ENCODE data around the gene SERPINA4. TPM values are rescaled to one million over a fixed set of nuclear protein-coding genes. Genes with fewer than 3 reads are reported as not detected.

The SERPINA4 gene
- total and polyA plus RNA-seq, 2 of the 13 experiments (the other 11 are each of a cell fraction or from before 2014, with no cell fraction given): 39.1 to 57.8 TPM

GRCh38 chr14:94560751-94561655 is at the start of gene SERPINA4 (continued):
- TF ChIP-seq CEBPZ (IDR thresholded peaks at IDR 0.05; ENCODE audit: low read length): no peak
- TF ChIP-seq JUNB (CRISPR knock-in tag; IDR thresholded peaks at IDR 0.05; ENCODE audit: borderline replicate concordance): no peak
- TF ChIP-seq CEBPG (CRISPR knock-in tag; IDR thresholded peaks at IDR 0.05): peak; percentile 7; the same call in 1 of the 2 replicates
- TF ChIP-seq ZNF251 (CRISPR knock-in tag; IDR thresholded peaks at IDR 0.05): no peak
- TF ChIP-seq ZNF333 (CRISPR knock-in tag; IDR thresholded peaks at IDR 0.05; ENCODE audit: borderline replicate concordance): no peak
- TF ChIP-seq ZMAT3 (CRISPR knock-in tag; conservative IDR thresholded peaks at IDR 0.05): no peak
- TF ChIP-seq ZNF331 (CRISPR knock-in tag; IDR thresholded peaks at IDR 0.05): 0 out of 2 replicates have a peak, but pooled peaks have one; percentile 34
- peak; percentile 27; the same call in 1 of the 2 replicates for TF ChIP-seq POGZ (CRISPR knock-in tag; IDR thresholded peaks at IDR 0.05)
- TF ChIP-seq ZNF432 (CRISPR knock-in tag; IDR thresholded peaks at IDR 0.05; ENCODE audit: borderline replicate concordance): no peak
- peak in 1 of 2 experiments; percentile 75; a peak in 2 of 4 replicates for TF ChIP-seq POLR2A (IDR thresholded peaks at IDR 0.05; ENCODE audit: insufficient read depth in 1 of 2, low read depth in 2 of 2, low read length in 2 of 2)
- no peak for TF ChIP-seq NAIF1 (CRISPR knock-in tag; IDR thresholded peaks at IDR 0.05; ENCODE audit: borderline replicate concordance)
- TF ChIP-seq ZNF703 (CRISPR knock-in tag; IDR thresholded peaks at IDR 0.05; ENCODE audit: borderline replicate concordance): no peak
- no peak for TF ChIP-seq AGO1 (IDR thresholded peaks at IDR 0.05; ENCODE audit: low read depth, low read length, poor library complexity, severe bottlenecking)
- TF ChIP-seq ZXDC (CRISPR knock-in tag; IDR thresholded peaks at IDR 0.05): peak; percentile 65; the same call in 1 of the 2 replicates
- no peak for TF ChIP-seq ZNF816 (CRISPR knock-in tag; IDR thresholded peaks at IDR 0.05; ENCODE audit: borderline replicate concordance)
- no peak for TF ChIP-seq ZBTB46 (CRISPR knock-in tag; IDR thresholded peaks at IDR 0.05; ENCODE audit: borderline replicate concordance)
- no peak for TF ChIP-seq ZNF317 (CRISPR knock-in tag; IDR thresholded peaks at IDR 0.05)
- TF ChIP-seq ZFP82 (CRISPR knock-in tag; IDR thresholded peaks at IDR 0.05; ENCODE audit: borderline replicate concordance): no peak
- no peak for TF ChIP-seq NFIB (CRISPR knock-in tag; IDR thresholded peaks at IDR 0.05; ENCODE audit: borderline replicate concordance)
- TF ChIP-seq ZNF296 (CRISPR knock-in tag; conservative IDR thresholded peaks at IDR 0.05): no peak
- TF ChIP-seq RFXAP (CRISPR knock-in tag; IDR thresholded peaks at IDR 0.05; ENCODE audit: borderline replicate concordance): no peak

Data from HepG2 (cell line).